ENCODE measurements around the gene CACNB2. TPM values are rescaled to one million over a fixed set of nuclear protein-coding genes. Genes with fewer than 3 reads are reported as not detected.

The CACNB2 gene
- total RNA-seq, 1 experiment from 2014 or later: not detected

DNA sequence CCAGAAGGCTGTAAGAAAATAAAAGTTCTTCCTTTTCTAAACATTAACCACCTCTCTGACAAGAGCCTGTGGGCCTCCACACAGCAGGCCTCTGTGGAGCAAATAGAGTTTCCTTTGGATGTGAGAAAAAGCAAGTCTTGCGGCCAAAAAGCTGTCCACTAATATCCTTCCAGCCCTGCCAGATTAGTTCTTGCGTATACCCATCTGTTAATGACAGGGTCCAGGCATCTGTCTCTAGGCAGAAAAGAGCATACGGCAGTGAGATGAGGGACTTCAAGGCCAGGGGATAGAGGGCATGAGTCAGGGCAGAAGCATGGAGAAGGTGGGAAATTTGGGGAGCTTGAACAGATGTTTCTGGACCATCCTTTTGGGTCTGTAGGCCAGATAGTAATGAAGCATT, 346.2 kb downstream of the CACNB2 start:
- CTCF ChIA-PET: no interaction called here

DNA sequence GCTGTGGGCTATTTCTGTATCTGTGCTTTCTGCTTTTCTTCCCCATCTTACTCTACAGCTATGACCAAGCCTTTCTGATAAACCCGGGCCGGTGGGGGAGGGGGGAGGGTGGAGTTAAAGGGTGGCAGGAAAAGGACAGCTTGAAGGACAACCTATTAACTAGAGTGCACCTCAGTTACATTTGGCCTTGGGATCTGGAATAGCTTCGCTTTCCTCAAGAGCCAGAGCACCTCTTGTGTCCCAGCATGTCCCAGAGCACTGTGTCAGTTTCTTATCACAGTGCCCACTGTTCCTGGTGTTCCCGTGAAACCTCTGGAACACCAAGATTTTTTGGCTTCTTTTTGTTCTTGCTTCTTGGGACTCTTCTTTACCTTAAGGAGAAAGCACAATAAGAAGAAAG, 350.5 kb downstream of the CACNB2 start:
- ATAC-seq (no peak), DNase-seq (ENCODE audit: low read depth, low spot score) (no peak)
- TF ChIP-seq TCF7L2 (IDR thresholded peaks at IDR 0.05; ENCODE audit: low read depth, low read length): no peak
- TF ChIP-seq POLR2AphosphoS5 (IDR thresholded peaks at IDR 0.05; ENCODE audit: low read depth, low read length): no peak
- TF ChIP-seq, protein P1, sequence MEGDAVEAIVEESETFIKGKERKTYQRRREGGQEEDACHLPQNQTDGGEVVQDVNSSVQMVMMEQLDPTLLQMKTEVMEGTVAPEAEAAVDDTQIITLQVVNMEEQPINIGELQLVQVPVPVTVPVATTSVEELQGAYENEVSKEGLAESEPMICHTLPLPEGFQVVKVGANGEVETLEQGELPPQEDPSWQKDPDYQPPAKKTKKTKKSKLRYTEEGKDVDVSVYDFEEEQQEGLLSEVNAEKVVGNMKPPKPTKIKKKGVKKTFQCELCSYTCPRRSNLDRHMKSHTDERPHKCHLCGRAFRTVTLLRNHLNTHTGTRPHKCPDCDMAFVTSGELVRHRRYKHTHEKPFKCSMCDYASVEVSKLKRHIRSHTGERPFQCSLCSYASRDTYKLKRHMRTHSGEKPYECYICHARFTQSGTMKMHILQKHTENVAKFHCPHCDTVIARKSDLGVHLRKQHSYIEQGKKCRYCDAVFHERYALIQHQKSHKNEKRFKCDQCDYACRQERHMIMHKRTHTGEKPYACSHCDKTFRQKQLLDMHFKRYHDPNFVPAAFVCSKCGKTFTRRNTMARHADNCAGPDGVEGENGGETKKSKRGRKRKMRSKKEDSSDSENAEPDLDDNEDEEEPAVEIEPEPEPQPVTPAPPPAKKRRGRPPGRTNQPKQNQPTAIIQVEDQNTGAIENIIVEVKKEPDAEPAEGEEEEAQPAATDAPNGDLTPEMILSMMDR (IDR thresholded peaks at IDR 0.05): no peak
- no peak for TF ChIP-seq SIN3A (IDR thresholded peaks at IDR 0.05; ENCODE audit: borderline replicate concordance, insufficient read depth, low read depth, low read length)
- no peak for TF ChIP-seq REST (IDR thresholded peaks at IDR 0.05; ENCODE audit: insufficient read depth in 1 of 2, low read depth in 2 of 2, low read length in 1 of 2)
- Histone ChIP-seq H3K4me3 (ENCODE audit: low read depth in 2 of 2, low read length in 2 of 2) (no peak overlapping the region), H3K36me3 (ENCODE audit: control insufficient read depth, insufficient read depth, low read length) (no peaks in the 10 kb centered on the region), H3K27ac (ENCODE audit: low read length) (no peak overlapping the region), H3K9me3 (ENCODE audit: control insufficient read depth, insufficient read depth, low read depth, low read length) (no peaks in the 10 kb centered on the region), H3K4me1 (ENCODE audit: control insufficient read depth, insufficient read depth, low read length) (no peaks in the 10 kb centered on the region), H3K27me3 (ENCODE audit: control insufficient read depth, insufficient read depth, low read length) (no peaks in the 10 kb centered on the region)
- CTCF ChIA-PET: no interaction called here
- intact Hi-C loops (cut with micrococcal nuclease; ENCODE audit: unreplicated experiment): no loop called here
- BruUV-seq (replicated peaks): no TSS peak
- POLR2A ChIA-PET: no interaction called here
- in situ Hi-C loops (cut with HindIII; ENCODE audit: low pct_unique_long_range_greater_than_20kb, low sequenced_read_pairs): no loop called here

More for the DNA sequence above, 346.2 kb downstream of the CACNB2 start:
- no peaks in the 10 kb centered on the region for H3K9me3 ChIP-seq (ENCODE audit: control insufficient read depth, insufficient read depth, low read depth, low read length)
- no peaks in the 10 kb centered on the region for H3K4me1 ChIP-seq (ENCODE audit: control insufficient read depth, insufficient read depth, low read length)
- no peak overlapping the region for H3K27ac ChIP-seq (ENCODE audit: low read length)
- DNase-seq (ENCODE audit: low read depth, low spot score) (no peak), ATAC-seq (no peak)
- H3K4me3 ChIP-seq (ENCODE audit: low read depth in 2 of 2, low read length in 2 of 2): no peak overlapping the region
- POLR2A ChIA-PET: no interaction called here
- TF ChIP-seq, protein P1 (IDR thresholded peaks at IDR 0.05): no peak
- TF ChIP-seq POLR2AphosphoS5 (IDR thresholded peaks at IDR 0.05; ENCODE audit: low read depth, low read length) (no peak), TCF7L2 (IDR thresholded peaks at IDR 0.05; ENCODE audit: low read depth, low read length) (no peak), SIN3A (IDR thresholded peaks at IDR 0.05; ENCODE audit: borderline replicate concordance, insufficient read depth, low read depth, low read length) (no peak), REST (IDR thresholded peaks at IDR 0.05; ENCODE audit: insufficient read depth in 1 of 2, low read depth in 2 of 2, low read length in 1 of 2) (no peak)
- intact Hi-C loops (cut with micrococcal nuclease; ENCODE audit: unreplicated experiment) (no loop called here), in situ Hi-C loops (cut with HindIII; ENCODE audit: low pct_unique_long_range_greater_than_20kb, low sequenced_read_pairs) (no loop called here)
- BruUV-seq (replicated peaks): no TSS peak
- H3K36me3 ChIP-seq (ENCODE audit: control insufficient read depth, insufficient read depth, low read length): no peaks in the 10 kb centered on the region
- H3K27me3 ChIP-seq (ENCODE audit: control insufficient read depth, insufficient read depth, low read length): no peaks in the 10 kb centered on the region

Data from Panc1 (cell line).